TTC549 (cell line): ENCODE results near the gene MRGPRG.

Experiments used
- FAIRE-seq: peaks from 2 replicates; lab custom pipeline; 2012; peaks lifted over from hg19 to GRCh38; lab: Jason Lieb, UNC

MRGPRG gene

GRCh38 chr11:3206922-3207204 is 11.8 kb downstream of the MRGPRG start:
- FAIRE-seq: no peak

- FAIRE-seq: no peak
These were observed 12.3 kb downstream of the MRGPRG start for GRCh38 chr11:3206156-3206921.

- no peak for FAIRE-seq
These were observed 13.1 kb downstream of the MRGPRG start for GRCh38 chr11:3205261-3206155.

- FAIRE-seq: no peak
These were observed 14.2 kb downstream of the MRGPRG start for GRCh38 chr11:3204141-3205015.

GRCh38 chr11:3203221-3204043 is 15.2 kb downstream of the MRGPRG start:
- FAIRE-seq: no peak

GRCh38 chr11:3202759-3203158 is 15.9 kb downstream of the MRGPRG start:
- FAIRE-seq: no peak

GRCh38 chr11:3202305-3202704 is 16.3 kb downstream of the MRGPRG start:
- no peak for FAIRE-seq

- no peak for FAIRE-seq
These were observed 16.9 kb downstream of the MRGPRG start for GRCh38 chr11:3201677-3202181.

GRCh38 chr11:3201112-3201581 is 17.5 kb downstream of the MRGPRG start:
- FAIRE-seq: no peak

GRCh38 chr11:3200388-3201111 is 18.1 kb downstream of the MRGPRG start:
- FAIRE-seq: no peak

GRCh38 chr11:3199537-3200295 is 18.9 kb downstream of the MRGPRG start:
- FAIRE-seq: no peak

- no peak for FAIRE-seq
These were observed 19.8 kb downstream of the MRGPRG start for GRCh38 chr11:3198815-3199214.

GRCh38 chr11:3197878-3198528 is 20.6 kb downstream of the MRGPRG start:
- no peak for FAIRE-seq

- FAIRE-seq: no peak
These were observed 21.4 kb downstream of the MRGPRG start for GRCh38 chr11:3197044-3197695.

GRCh38 chr11:3196161-3197043 is 22.2 kb downstream of the MRGPRG start:
- FAIRE-seq: no peak

- no peak for FAIRE-seq
These were observed 23.1 kb downstream of the MRGPRG start for GRCh38 chr11:3195251-3196160.
